HEK293 (cell line): ENCODE measurements around the gene ZSWIM7.

Source experiments
- HOXA7 ChIP-seq: sonication (generic); formaldehyde crosslinking; IDR thresholded peaks from 2 replicates; pipeline ENCODE4 v1.8.1; 2022; ENCODE audit warnings: missing genetic modification reagents, borderline replicate concordance
- ZBTB7A ChIP-seq: fragments of 450-650 bp; formaldehyde crosslinking; IDR thresholded peaks from 2 replicates; pipeline ENCODE4 v1.5.1; 2016; ENCODE audit warnings: low read depth, missing biosample characterization, missing genetic modification characterization
- ZBTB8A ChIP-seq: fragments of 450-650 bp; formaldehyde crosslinking; IDR thresholded peaks from 2 replicates; pipeline ENCODE4 v1.5.1; 2016; ENCODE audit warnings: missing biosample characterization, missing genetic modification characterization
- ZNF148 ChIP-seq: fragments of 450-650 bp; formaldehyde crosslinking; IDR thresholded peaks from 2 replicates; pipeline ENCODE4 v1.5.0; 2017; ENCODE audit warnings: missing biosample characterization, missing genetic modification characterization, borderline replicate concordance
- ZNF366 ChIP-seq: fragments of 450-650 bp; formaldehyde crosslinking; conservative IDR thresholded peaks from 2 replicates; pipeline ENCODE4 v1.5.1; 2016; ENCODE audit warnings: missing biosample characterization, missing genetic modification characterization
- ZNF449 ChIP-seq: fragments of 450-650 bp; formaldehyde crosslinking; IDR thresholded peaks from 2 replicates; pipeline ENCODE4 v1.5.1; 2017; ENCODE audit warnings: missing biosample characterization, mild to moderate bottlenecking, missing genetic modification characterization, moderate library complexity
- ZNF48 ChIP-seq: fragments of 450-650 bp; formaldehyde crosslinking; IDR thresholded peaks from 2 replicates; pipeline ENCODE4 v1.5.1; 2016; ENCODE audit warnings: missing biosample characterization, missing genetic modification characterization
- ZNF707 ChIP-seq: fragments of 450-650 bp; formaldehyde crosslinking; IDR thresholded peaks from 2 replicates; pipeline ENCODE4 v1.5.1; 2016; ENCODE audit warnings: missing biosample characterization, missing genetic modification characterization
- TF ChIP-seq, protein P1 (sequence below): fragments of 450-650 bp; formaldehyde crosslinking; IDR thresholded peaks from 2 replicates; pipeline ENCODE4 v1.5.1; 2016; ENCODE audit warnings: missing biosample characterization, missing genetic modification characterization
- TF ChIP-seq, protein P2 (sequence below): fragments of 450-650 bp; IDR thresholded peaks from 2 replicates; pipeline ENCODE4 v1.5.1; 2018; ENCODE audit warnings: missing biosample characterization, mild to moderate bottlenecking, missing genetic modification characterization
- TF ChIP-seq, protein P3 (sequence below): fragments of 450-650 bp; formaldehyde crosslinking; IDR thresholded peaks from 2 replicates; pipeline ENCODE4 v1.5.1; 2016; ENCODE audit warnings: missing biosample characterization, missing genetic modification characterization

GRCh38 chr17:15981208-15981607 is 18.3 kb downstream of the ZSWIM7 start:
- TF ChIP-seq, protein P1, sequence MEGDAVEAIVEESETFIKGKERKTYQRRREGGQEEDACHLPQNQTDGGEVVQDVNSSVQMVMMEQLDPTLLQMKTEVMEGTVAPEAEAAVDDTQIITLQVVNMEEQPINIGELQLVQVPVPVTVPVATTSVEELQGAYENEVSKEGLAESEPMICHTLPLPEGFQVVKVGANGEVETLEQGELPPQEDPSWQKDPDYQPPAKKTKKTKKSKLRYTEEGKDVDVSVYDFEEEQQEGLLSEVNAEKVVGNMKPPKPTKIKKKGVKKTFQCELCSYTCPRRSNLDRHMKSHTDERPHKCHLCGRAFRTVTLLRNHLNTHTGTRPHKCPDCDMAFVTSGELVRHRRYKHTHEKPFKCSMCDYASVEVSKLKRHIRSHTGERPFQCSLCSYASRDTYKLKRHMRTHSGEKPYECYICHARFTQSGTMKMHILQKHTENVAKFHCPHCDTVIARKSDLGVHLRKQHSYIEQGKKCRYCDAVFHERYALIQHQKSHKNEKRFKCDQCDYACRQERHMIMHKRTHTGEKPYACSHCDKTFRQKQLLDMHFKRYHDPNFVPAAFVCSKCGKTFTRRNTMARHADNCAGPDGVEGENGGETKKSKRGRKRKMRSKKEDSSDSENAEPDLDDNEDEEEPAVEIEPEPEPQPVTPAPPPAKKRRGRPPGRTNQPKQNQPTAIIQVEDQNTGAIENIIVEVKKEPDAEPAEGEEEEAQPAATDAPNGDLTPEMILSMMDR (tag by site-specific recombination) = no peak
- TF ChIP-seq ZNF148 (no peak), ZNF707 (tag by site-specific recombination) (no peak), ZNF48 (tag by site-specific recombination) (no peak), ZBTB7A (tag by site-specific recombination) (no peak), ZBTB8A (tag by site-specific recombination) (no peak), ZNF449 (tag by site-specific recombination) (no peak), HOXA7 (no peak), ZNF366 (tag by site-specific recombination) (no peak)
- TF ChIP-seq, protein P2, sequence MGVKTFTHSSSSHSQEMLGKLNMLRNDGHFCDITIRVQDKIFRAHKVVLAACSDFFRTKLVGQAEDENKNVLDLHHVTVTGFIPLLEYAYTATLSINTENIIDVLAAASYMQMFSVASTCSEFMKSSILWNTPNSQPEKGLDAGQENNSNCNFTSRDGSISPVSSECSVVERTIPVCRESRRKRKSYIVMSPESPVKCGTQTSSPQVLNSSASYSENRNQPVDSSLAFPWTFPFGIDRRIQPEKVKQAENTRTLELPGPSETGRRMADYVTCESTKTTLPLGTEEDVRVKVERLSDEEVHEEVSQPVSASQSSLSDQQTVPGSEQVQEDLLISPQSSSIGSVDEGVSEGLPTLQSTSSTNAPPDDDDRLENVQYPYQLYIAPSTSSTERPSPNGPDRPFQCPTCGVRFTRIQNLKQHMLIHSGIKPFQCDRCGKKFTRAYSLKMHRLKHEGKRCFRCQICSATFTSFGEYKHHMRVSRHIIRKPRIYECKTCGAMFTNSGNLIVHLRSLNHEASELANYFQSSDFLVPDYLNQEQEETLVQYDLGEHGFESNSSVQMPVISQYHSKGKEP (tag by site-specific recombination) = no peak
- TF ChIP-seq, protein P3, sequence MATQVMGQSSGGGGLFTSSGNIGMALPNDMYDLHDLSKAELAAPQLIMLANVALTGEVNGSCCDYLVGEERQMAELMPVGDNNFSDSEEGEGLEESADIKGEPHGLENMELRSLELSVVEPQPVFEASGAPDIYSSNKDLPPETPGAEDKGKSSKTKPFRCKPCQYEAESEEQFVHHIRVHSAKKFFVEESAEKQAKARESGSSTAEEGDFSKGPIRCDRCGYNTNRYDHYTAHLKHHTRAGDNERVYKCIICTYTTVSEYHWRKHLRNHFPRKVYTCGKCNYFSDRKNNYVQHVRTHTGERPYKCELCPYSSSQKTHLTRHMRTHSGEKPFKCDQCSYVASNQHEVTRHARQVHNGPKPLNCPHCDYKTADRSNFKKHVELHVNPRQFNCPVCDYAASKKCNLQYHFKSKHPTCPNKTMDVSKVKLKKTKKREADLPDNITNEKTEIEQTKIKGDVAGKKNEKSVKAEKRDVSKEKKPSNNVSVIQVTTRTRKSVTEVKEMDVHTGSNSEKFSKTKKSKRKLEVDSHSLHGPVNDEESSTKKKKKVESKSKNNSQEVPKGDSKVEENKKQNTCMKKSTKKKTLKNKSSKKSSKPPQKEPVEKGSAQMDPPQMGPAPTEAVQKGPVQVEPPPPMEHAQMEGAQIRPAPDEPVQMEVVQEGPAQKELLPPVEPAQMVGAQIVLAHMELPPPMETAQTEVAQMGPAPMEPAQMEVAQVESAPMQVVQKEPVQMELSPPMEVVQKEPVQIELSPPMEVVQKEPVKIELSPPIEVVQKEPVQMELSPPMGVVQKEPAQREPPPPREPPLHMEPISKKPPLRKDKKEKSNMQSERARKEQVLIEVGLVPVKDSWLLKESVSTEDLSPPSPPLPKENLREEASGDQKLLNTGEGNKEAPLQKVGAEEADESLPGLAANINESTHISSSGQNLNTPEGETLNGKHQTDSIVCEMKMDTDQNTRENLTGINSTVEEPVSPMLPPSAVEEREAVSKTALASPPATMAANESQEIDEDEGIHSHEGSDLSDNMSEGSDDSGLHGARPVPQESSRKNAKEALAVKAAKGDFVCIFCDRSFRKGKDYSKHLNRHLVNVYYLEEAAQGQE = no peak
